ENCODE results near the gene DGKZ.
A peak's percentile ranks its signal among the peaks of the same experiment; 100 is the strongest.

The DGKZ gene

GRCh38 chr11:46345881-46346484 lies 1.3 kb upstream of the DGKZ start:
- DNase-seq (ENCODE audit: low read depth in 2 of 2): no peak

GRCh38 chr11:46347637-46348311 lies 511 bp downstream of the DGKZ start:
- DNase-seq (ENCODE audit: low read depth in 2 of 2): no peak

- peak in 1 of 2 donors; percentile 44 for DNase-seq (ENCODE audit: low read depth in 2 of 2)
Measured at GRCh38 chr11:46348566-46349401, 1.5 kb downstream of the DGKZ start.

DNA sequence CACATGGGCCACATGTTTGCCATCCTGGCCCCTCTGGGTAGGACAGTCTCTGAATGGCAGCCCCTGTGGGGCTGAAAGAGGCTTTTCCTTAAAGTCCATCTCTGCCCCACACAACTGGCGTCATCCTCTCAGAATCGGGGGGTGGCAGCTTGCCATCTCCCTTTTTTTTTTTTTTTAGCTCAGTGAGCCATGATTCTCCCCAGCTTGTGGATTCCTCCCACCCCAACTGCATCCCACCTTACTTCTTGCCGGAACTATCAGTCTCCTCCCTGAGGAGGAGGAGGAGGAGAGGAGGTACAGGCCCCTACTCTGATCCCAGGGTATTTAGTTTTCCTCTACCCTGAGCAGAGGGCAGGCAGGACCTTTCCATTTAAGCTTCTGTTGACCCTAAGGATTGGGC lies 3.4 kb downstream of the DGKZ start:
- DNase-seq (ENCODE audit: low read depth in 2 of 2): no peak

DNA sequence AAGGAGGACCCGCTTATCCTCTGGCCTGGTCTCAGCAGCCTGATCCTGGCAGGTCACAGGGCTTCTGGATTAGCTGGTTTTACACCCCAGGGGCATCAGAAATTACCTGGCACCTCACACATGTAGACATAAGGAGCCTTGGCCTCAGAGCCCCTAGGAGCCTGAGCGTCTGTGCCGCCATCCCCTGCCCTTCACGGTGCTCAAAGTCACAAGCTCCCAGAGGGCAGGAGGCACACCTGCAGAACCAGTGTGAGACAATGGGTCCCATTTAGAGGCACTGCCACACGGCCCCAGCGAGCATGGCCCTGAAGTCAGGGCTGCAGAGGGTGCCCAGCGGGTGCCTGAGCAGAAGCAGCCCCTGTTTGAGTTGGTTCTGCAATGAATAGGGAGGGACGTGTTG lies 3.9 kb downstream of the DGKZ start:
- DNase-seq (ENCODE audit: low read depth in 2 of 2): no peak

DNA sequence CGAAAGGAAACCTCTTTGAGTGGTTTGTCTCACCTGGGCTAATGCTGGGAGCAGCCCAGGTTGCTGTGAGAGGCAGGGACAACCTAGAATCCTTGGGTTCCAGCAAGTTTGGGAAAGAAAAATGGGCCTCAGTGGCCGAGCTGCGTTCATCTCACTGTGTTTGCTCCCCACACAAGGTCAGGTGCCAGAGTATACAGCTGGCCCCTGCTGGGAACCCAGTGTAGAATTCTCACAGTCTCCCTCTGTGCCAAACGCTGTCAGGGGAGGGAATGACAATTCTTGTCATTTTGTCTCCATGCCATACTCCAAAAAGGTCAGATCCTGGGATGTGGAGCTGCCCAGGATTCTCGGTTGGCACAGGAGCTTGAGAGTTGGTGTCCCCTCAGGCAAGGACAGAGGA lies 4.3 kb downstream of the DGKZ start:
- no peak for DNase-seq (ENCODE audit: low read depth in 2 of 2)

- peak; percentile 57 to 58 for DNase-seq (ENCODE audit: low read depth in 2 of 2)
Measured at GRCh38 chr11:46352063-46352841, 5.0 kb downstream of the DGKZ start.

- peak; percentile 54 to 62 for DNase-seq (ENCODE audit: low read depth in 2 of 2)
Measured at GRCh38 chr11:46353698-46354097, 6.4 kb downstream of the DGKZ start.

DNA sequence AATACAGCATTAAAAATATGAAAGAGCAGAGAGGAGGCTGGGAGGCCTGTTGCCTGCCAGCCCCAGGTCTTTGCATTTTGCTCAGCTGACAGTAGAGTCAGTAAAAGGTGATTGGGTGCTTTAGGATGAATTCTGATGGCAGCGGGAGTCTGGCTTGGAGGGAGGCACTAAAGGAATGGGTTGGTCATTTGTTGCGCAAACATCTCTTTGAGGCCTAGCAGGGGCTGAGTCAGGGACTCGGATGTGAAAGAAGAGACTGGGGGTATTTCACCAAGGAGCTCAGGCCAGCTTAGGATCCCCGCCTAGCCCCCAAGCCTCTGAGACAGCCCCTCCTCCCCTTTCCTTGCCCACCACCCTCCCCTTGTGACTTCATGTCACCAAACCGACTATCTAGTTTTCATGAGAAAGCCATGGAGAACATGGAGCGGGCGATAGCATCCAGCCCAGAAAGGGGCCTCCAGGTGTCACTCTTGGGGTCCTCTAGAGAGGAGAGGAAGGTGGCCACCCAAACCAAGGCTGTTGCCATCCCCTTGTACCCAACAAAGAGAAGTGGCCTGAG lies 9.7 kb downstream of the DGKZ start:
- no peak for DNase-seq (ENCODE audit: low read depth in 2 of 2)

DNA sequence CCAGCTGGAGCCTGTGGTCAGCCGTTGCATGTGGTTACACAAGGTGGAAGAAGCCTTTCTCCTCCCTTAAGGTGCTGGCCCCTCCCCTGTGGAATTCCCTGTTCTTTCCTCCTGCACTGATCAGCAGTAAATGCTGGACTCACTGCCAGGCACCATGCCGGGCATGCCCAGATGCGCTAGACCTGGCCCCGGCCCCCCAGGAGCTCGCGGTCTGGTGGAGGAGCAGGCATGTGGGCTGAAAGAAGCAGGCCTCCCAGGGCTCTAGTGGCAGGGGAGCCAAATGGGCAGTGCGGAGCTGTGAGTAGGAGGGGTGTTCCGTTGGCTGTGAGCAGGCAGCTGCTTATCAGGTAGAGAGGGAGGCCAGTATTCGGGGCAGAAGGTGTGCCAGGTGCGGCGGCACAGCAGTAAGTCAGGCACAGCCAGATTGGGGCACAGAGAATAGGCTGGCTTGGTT lies 10.2 kb downstream of the DGKZ start:
- no peak for DNase-seq (ENCODE audit: low read depth in 2 of 2)

- no peak for DNase-seq (ENCODE audit: low read depth in 2 of 2)
Measured at GRCh38 chr11:46359953-46360352, 12.7 kb downstream of the DGKZ start.

- DNase-seq (ENCODE audit: low read depth in 2 of 2): no peak
Measured at GRCh38 chr11:46360878-46361277, 13.6 kb downstream of the DGKZ start.

GRCh38 chr11:46361283-46362155 lies 14.3 kb downstream of the DGKZ start:
- DNase-seq (ENCODE audit: low read depth in 2 of 2): peak in 1 of 2 donors; percentile 36

GRCh38 chr11:46362156-46363030 lies 15.1 kb downstream of the DGKZ start:
- DNase-seq (ENCODE audit: low read depth in 2 of 2): no peak

- no peak for DNase-seq (ENCODE audit: low read depth in 2 of 2)
Measured at GRCh38 chr11:46363031-46363407, 15.8 kb downstream of the DGKZ start.

DNA sequence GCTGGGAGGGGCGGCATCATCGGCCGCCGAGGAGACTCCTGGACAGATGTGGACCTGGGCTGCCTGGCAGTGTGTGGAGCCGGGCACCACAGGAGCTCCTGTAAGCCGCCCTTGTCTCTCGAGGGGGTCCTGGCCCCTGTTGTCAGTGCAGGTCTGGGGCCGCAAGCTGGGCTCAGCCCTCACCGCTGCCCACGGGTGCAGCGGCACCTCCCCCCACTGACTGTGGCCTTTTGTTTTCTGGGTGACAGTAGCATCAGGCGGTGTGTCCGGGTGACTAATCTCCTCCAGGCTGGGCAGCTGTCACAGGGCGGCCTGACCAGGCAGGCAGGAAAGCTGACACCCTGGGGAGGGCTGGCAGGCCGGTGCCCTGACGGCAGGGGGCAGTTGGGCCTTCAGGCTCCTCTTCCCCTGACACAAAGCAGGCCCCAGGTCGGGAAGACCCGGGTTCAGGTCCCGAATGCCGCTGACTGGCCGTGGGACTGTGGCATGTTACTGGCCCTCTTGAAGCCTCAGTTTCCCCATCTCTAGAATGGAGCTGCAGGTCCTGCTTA lies 16.3 kb downstream of the DGKZ start:
- no peak for DNase-seq (ENCODE audit: low read depth in 2 of 2)

DNA sequence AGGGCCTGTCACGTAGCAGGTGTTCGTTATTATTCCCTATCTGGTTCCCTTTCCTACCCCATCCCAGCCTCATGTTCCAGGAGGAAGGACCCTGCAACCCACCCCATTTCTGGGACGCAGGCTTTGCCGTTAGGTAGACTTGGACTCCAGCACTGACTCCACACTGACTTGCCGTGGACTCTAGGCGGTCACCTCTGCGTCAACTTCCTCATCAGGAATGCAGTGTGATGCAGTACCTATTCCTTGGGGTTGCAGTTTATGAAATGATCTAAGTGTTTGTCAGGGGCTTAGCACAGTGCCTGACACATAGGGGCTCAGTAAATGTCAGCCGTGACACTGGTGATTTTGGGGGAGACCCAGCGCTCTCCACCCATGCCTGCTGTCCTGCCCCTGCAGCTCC lies 16.8 kb downstream of the DGKZ start:
- no peak for DNase-seq (ENCODE audit: low read depth in 2 of 2)

GRCh38 chr11:46364791-46365190 lies 17.5 kb downstream of the DGKZ start:
- DNase-seq (ENCODE audit: low read depth in 2 of 2): no peak

GRCh38 chr11:46366260-46366659 lies 19.0 kb downstream of the DGKZ start:
- no peak for DNase-seq (ENCODE audit: low read depth in 2 of 2)
